Stimulated activated CD8-positive, alpha-beta memory T cell treated with anti-CD3 and anti-CD28 coated beads, Interleukin-15, amount 100 ng/mL, for 48 hours (primary cell): ENCODE measurements around the gene C1QTNF4.
A peak's percentile ranks its signal among the peaks of the same experiment; 100 is the strongest.
"Not testable (repeated sequence)": the region's sequence is repeated elsewhere in the genome, so short reads cannot be mapped to it uniquely, and the experiment has no call there.

ENCODE experiments used
- DNase-seq, 2 donors: peaks; one replicate each; pipeline ENCODE4 v3.0.0-alpha.2; 2020; ENCODE audit warnings: low read depth in 2 of 2

The C1QTNF4 gene

GRCh38 chr11:47566149-47566698 is 28.0 kb downstream of the C1QTNF4 start:
- no peak for DNase-seq

DNA sequence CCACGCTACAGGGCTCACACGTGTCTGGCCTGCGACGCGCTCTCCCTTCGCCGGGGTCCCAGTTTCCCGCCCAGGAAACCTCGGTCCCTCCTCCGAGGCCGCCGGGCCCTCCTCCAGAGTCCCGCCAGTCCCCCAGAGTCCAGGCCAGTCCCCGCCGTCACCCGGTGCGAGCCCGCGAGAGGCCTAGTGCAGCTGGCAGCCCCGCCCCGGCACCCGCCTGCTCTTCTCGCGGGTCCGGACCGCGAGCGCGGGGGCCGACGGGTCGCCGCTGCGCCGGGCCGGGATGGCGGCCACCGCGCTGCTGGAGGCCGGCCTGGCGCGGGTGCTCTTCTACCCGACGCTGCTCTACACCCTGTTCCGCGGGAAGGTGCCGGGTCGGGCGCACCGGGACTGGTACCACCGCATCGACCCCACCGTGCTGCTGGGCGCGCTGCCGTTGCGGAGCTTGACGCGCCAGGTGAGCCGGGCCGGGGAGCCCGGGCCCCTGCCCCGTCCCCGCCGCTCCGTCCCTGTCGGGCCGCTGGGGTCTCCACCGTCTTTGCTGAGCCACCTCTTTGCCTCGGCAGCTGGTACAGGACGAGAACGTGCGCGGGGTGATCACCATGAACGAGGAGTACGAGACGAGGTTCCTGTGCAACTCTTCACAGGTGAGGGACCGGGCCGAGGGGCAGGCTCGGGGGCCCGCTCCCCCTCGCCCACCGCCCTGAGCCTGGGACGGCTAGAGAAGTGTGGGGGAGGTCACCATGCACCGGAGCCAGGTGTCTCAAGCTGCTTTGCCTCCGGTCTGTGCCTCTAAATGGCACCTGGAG is 28.7 kb downstream of the C1QTNF4 start, which contains the start of gene PTPMT1:
TSS of gene PTPMT1 (plus strand) at position 260 of the 809 bp plus-strand sequence. CDS start at position 284, 24 bp downstream.
- peak; percentile 66 to 70 for DNase-seq

DNA sequence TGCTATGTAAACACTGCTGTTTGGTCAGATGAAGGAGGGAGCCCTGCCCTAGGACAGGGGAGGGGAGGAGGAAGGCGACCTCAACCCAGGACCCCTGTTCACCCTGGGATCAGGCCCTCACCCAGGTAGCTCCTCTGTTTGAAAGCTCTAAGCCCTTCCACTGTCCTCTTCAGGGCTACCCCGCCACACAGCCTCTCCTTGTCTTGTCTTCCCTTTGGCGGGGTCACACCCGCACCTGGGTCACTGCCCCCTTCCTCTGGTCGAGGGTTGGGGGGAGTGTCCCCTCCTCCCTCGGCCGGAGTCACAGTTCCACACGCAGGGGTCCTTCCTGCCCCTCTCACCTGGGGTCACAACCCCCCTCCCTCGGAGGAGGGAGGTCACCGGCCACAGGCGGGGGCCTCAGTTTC is 29.3 kb downstream of the C1QTNF4 start:
- no peak for DNase-seq

GRCh38 chr11:47564366-47564765 is 29.8 kb downstream of the C1QTNF4 start:
- not testable (repeated sequence) for DNase-seq

DNA sequence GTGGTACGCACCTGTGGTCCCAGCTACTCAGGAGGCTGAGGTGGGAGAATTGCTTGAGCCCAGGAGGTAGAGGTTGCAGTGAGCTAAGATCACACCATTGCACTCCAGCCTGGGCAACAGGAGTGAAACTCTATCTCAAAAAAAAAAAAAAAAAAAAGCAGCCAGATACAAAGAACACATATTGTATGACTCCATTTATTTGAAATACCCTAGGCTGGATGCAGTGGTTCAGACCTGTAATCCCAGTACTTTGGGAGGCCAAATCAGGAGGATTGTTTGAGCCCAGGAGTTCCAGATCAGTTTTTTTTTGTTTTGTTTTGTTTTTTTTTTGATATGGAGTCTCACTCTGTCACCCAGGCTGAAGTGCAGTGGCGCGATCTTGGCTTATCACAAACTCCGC is 31.8 kb downstream of the C1QTNF4 start:
- DNase-seq = not testable (repeated sequence)

DNA sequence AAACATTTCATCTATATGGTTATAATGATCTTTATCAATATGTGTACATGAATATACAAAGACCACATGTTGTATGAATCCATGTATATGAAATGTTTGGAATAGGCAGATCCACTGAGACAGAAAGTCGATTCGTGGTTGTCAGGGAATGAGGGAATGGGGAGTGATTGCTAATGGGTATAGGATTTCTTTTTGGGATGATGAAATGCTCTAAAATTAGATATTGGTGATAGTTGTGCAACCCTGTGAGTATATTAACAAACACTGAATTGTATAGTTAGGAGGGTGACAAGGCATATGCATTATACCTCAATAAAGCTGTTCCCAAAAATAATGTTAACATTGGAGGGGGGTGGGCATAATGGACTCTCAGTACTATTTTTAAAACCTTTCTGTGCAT is 33.8 kb downstream of the C1QTNF4 start:
- no peak for DNase-seq

GRCh38 chr11:47558695-47559094 is 35.5 kb downstream of the C1QTNF4 start:
- no peak for DNase-seq

GRCh38 chr11:47557004-47557403 is 37.2 kb downstream of the C1QTNF4 start:
- DNase-seq = not testable (repeated sequence)

DNA sequence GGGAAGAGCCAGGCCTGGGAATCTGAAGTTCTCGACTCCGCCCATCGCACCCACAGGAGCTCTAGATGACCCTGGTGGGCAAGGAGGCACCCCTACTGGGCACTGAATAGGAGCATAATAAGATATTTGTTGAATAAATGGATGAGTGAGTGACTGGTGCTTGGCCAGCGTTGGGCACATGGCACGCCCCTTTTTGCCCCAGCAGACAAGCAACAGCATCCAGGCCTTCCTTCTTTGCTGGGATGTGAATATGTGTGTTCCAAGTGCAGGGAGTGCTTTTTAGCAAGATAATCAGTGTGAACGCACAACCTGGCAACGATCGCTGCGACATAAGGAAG is 40.8 kb downstream of the C1QTNF4 start:
- peak in 1 of 2 donors; percentile 26 for DNase-seq

DNA sequence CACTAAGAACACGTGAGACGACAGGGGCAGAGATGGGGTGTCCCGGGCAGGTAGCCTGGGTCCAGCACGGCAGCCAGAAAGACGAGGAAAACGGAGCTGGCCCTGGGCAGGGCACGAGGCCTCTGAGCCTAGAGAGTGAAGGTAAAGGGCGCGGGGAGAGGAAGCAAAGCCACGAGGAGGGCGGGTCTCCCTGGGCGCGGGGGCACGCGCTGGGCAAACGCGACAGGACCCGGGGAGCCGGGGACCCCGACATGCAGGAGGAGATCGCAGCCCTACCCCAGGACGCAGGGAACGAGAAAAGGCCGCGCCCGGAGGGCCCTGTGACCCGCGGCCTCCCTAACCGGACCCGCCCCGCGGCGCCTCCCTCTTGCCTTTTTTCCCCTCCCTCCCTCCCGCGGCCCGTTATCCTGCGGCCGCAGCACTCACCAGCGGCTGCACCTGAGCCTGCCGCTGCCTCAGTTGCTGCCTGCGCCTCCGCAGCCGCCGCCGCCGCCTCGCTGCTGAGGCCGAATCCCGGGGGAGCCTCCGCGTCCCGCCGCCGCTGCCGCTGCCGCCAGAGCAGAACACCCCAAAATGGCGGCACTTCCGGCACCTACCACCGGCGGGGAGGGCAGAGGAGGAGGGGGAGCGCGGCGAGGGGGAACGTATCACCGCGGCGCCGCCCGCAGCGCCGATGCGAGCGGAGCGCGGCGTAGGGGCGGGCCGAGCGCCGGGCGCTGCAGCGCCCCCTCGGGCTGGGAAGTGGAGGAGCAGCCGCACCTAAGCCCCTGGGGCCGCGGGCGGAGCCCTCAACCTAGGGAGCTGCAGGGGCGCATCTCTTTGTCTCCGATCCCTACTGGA is 41.4 kb downstream of the C1QTNF4 start, which contains the start of gene CELF1:
TSS of gene CELF1 (minus strand) at position 567 of the 840 bp plus-strand sequence. CDS start 53,609 bp downstream, outside the sequence.
- peak; percentile 88 to 89 for DNase-seq

DNA sequence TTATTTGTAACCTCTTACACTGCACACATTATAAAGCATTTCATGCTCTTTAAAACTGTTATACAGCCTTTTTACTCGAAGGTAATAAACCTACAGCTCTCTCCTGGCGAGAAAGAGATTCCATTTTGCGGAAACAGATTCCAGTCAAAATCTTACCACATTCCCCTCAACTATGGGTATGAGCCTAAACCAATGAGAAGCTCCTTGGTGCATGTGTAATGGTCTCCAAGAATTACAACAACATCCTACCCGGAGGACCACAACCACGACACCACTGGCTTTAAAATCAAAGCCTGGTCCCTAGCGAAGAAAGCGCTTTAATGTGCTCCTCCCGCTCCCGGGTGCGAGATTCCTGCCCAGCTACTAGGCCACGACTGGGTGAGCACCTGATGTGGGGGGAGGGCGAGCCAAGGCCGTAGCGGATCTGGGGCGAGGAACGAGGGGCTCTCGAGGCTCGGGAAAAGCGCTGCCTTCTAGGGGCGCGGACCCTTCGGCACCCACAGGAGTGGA is 42.1 kb downstream of the C1QTNF4 start:
- peak in 1 of 2 donors; percentile 9 for DNase-seq

- DNase-seq = no peak
These were observed 43.1 kb downstream of the C1QTNF4 start for GRCh38 chr11:47551086-47551485.

DNA sequence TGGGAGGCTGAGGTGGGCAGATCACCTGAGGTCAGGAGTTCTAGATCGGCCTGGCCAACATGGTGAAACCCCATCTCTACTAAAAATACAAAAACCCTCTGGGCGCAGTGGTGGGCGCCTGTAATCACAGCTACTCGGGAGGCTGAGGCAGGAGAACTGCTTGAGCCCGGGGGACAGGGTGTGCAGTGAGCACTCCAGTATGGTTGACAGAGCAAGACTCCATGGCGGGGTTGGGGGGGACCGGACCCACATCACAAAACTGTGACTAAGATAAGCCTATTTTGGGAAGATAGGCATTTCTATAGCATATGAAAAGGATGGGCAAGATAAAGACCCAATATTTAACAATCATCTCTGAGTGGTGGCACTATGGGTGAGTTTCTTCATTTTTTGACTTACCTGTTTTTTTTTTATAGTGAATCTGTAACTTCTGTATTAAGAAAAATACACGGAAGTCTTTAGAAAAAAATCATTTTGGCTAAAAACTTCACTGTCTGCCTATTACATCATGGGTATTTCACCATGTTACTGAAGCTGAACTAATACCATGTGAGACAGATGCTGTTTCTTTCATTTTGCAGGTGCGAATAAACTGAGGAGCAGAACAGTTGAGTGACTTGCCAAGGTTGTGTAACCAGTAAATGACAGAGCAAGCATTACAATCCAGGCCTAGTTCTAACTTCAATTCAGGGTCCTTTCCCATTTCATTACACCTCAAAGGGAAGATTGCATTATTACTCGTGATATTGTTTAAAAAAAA is 43.7 kb downstream of the C1QTNF4 start:
- DNase-seq = no peak

DNA sequence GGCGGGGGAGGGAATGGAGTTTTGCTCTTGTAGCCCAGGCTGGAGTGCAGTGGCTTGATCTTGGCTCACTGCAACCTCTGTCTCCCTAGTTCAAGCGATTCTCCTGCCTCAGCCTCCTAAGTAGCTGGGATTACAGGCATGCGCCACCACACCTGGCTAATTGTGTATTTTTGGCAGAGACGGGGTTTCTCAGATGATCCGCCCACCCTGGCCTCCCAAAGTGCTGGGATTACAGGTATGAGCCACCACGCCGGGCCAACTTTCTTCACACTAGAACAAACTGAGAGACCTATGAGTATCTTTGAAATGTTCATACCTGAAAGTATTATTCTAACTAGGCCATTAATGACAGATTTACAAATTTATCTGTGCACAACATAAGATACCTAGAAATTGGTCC is 47.9 kb downstream of the C1QTNF4 start:
- not testable (repeated sequence) for DNase-seq

GRCh38 chr11:47545298-47545697 is 48.9 kb downstream of the C1QTNF4 start:
- DNase-seq = no peak

DNA sequence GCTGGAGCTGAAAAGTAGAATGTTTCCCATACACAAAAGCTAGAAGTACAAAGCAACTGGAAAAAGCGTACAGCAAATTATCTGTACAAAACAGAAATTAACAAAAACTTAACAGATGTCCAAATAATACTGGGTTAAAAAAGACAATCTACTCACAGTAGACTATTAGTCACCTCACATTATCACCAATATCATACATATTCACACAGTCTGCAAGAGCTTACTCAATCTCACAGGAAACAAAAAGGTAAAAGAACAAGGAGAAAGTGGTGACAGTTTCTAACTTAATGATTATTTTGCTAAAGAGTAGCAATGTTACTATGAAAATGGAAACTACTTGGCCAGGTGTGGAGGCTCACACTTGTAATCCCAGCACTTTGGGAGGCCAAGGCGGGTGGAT is 53.1 kb downstream of the C1QTNF4 start:
- DNase-seq = no peak

- no peak for DNase-seq
These were observed 54.6 kb downstream of the C1QTNF4 start for GRCh38 chr11:47539681-47540039.
